NCI-H2029 treated with DMSO at 0.1 percent for 48 hours (cell line): ENCODE data around the gene ACOX1.

Experiments used
- DNase-seq: peaks from one replicate; lab custom pipeline; 2025; lab: John Stamatoyannopoulos, UW

ACOX1 gene

GRCh38 chr17:75978938-75979704, at the start of gene ACOX1, which contains the start of gene TEN1:
ACOX1 (minus strand) TSS chr17:75979166; CDS start chr17:75979073, 93 bp downstream.
TEN1 (plus strand) TSS chr17:75979240; CDS start chr17:75986193, 6,953 bp downstream.
- peak; percentile 90 for DNase-seq

DNA sequence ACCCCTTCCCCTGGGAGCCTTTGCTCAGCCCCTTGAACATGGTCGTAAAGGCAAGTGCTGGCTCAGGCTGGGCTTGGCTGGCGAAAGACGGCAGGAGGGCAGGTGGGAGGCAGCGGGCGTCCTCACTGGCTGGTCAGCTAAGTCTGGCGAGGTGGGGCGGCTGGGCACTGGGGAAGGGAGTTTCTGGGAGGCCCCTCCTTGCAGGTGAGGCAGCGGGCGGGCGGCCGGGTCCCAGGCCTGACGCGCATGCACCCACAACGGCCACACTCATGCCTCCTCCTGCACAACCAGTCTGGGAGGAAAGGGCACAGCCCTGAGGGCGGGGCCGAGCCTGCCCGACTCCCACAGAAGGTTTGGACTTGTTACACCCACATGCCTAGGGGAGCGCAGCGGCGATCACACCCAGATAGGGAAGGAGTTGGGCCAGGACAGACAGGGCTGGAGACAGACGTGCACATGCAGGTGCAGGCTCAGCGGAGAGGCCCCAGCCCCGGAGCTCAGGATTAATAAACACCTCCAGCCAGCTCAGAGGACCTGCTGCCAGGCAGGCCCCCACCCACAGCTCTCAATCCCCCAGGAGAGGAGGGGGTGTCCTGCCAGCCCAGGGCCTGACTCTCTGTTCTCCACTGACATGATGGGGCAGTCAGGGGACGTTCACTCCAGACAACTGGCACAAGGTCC, 48.3 kb upstream of the ACOX1 start, which contains the start of gene EVPL:
EVPL (minus strand) TSS at position 148 of the 681 bp plus-strand sequence; CDS start at position 40, 108 bp downstream.
- no peak for DNase-seq

DNA sequence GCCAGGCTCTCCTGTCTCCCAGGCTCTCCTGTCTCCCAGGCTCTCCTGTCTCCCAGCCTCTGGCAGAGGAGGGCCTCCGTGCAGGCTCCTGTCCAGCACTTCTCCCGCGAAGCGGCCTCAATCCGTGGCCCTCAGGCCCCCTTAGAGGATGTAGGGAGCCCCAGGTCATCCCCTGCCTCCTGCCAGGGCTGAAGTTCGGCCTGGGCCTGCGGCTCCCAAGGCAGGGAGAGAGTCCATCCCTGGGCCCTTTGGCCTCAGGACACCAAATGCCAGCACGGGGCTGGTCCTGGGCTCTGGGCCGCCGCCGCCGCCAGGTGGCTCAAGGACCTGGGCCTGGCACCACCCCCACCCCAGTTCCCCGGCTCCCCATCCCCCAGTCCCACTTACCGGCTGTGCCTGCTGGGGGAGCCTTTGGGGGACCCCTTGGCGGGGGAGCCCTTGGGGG, 47.8 kb upstream of the ACOX1 start:
- DNase-seq: no peak

- no peak for DNase-seq
These were observed 46.3 kb upstream of the ACOX1 start for GRCh38 chr17:76025294-76025693.

DNA sequence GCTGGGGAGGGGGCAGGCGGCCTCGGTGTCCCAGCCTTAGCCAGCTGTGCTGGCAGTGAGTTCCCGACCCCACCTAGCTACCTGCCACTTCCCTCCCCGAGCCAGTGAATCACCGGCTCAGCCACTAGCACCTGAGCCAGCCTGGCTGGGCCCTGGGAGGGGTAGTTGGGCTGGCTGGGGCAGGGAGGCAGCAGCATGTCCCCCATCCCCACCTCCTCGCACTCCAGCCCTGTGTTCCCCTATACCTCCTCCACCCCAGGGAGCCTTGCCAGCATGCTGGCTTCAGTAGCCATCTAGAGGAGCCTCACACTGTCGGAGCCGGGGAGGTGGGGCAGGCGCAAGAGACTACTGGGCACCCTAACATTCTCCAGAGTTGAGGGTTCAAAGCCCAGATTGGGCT, 45.4 kb upstream of the ACOX1 start:
- DNase-seq: no peak

- DNase-seq: no peak
These were observed 44.9 kb upstream of the ACOX1 start for GRCh38 chr17:76023900-76024237.

GRCh38 chr17:76022973-76023899, 44.3 kb upstream of the ACOX1 start:
- no peak for DNase-seq

DNA sequence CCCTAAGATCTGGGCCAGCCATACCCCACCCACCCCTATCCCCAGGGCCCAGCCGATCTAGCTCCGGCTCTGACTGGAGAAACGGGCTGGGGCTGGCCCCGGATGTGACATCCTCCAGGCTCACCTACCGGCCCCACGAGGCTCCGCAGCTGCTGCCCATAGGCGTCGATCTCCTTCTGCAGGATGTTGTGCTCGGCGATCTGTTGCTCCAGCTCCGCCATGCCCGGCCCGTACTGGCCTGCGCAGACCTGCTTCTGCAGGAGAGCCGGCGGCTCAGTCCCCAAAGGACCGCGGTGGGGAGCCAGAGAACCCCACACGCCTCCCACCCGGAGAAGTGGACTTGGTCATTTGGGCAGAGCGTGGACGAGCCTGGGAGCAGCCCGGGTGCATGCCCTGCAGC, 43.3 kb upstream of the ACOX1 start:
- no peak for DNase-seq

DNA sequence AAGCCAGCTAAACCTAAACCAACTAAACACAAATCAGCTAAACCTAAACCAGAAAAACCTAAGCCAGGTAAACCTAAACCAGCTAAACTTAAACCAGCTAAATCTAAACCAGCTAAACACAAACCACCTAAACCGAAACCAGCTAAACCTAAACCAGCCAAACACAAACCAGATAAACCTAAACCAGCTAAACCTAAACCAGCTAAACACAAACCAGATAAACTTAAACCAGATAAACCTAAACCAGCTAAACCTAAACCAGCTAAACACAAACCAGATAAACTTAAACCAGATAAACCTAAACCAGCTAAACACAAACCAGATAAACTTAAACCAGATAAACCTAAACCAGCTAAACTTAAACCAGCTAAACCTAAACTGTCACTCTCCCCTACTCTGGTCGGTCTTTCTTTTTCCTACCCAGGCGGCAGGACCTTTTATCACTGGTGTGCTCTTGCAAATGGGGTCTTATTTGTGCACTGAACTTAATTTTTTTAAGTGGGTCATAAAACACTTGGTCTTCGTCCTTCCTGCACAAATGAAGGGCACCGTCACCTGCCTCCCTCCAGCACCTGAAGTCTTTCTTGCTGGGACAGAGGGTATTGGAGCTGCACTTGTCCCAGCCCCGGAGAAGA, 41.0 kb upstream of the ACOX1 start:
- DNase-seq: no peak

- DNase-seq: no peak
These were observed 39.8 kb upstream of the ACOX1 start for GRCh38 chr17:76018801-76019200.

GRCh38 chr17:76018340-76018680, 39.3 kb upstream of the ACOX1 start:
- DNase-seq: no peak

DNA sequence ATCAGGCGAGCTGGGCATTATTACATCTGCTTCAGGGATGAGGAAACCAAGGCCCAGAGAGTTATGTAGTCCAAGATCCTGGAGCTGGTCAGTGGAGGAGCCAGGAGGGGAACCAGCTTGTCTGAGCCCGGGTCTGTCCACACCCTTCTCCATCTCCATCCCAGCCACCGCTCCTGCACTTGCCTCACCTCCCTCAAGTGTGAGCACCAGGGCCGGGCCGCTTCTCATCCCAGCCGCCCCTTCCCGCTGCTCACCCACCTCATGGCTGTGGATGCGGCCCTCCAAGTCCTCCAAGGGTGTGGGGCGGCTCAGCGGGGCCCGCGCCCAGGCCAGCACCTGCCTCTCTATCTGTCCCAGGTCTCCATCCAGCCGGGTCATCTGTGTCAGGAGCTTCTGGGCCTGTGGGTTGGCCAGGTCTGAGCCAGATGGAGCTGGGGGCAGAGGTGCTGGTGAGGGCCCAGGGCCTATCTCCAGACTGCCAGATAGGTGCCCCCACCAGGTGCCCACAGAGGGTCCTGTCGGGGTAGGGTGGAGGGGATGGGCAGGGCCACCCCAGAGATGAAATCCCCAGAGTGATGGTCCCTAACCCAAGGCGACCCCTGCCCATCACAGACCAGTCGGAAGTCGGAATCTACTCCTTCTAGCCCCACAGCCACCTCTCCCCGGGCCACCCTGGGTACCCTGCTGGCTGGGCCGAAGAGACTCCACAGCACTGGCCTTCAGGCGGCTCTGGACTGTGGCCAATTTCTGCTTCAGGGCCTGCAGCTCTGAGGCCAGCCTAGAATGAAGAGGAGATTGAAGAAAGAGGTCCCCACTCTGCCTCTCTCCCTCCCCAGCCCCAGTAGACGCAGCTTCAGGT, 38.7 kb upstream of the ACOX1 start:
- DNase-seq: no peak

GRCh38 chr17:76014925-76015261, 35.9 kb upstream of the ACOX1 start:
- DNase-seq: peak; percentile 58

- DNase-seq: peak; percentile 24
These were observed 35.3 kb upstream of the ACOX1 start for GRCh38 chr17:76014100-76014924.

DNA sequence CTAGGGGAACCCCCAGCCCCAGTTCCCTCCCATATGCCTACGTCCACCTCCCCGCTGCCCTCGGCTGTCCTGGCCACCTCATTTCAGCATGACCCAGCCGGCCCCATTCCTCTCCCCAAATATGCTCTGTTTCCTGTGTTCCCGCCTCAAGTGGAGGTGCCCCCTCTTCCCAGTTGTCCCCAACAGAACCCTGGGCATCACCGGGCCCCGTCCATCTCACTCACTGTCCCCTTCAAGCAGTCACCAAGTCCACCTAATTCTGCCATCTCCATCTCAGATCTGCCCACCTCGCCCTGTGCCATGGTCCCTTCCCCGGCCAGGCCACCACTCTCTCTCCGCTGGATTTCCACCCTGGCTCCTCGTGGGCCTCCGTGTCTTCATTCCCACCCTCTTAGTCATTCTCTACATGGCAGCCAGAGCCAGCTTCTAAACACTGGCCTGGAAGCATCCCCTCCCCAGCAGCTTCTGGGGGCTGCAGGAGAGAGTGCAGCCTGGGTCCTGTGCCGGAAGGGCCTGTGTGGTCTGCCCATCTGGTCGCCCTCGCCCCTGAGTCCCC, 34.5 kb upstream of the ACOX1 start:
- no peak for DNase-seq

GRCh38 chr17:76011951-76012350, 33.0 kb upstream of the ACOX1 start:
- DNase-seq: no peak

GRCh38 chr17:76009969-76010661, 31.1 kb upstream of the ACOX1 start:
- DNase-seq: no peak

- DNase-seq: no peak
These were observed 30.5 kb upstream of the ACOX1 start for GRCh38 chr17:76009447-76009846.
